Fibroblast of the aortic adventitia (primary cell): ENCODE measurements around the gene MAGI3. TPM values are rescaled to one million over a fixed set of nuclear protein-coding genes. Genes with fewer than 3 reads are reported as not detected.

Source experiments
- DNase-seq: peaks from one replicate; pipeline ENCODE4 v3.0.0-alpha.2; 2010; ENCODE audit warnings: low read depth
- H3K4me3 ChIP-seq: 2 replicates; pipeline ENCODE4 v1.5.1; 2011; ENCODE audit warnings: low read depth, mild to moderate bottlenecking, control low read depth, low read length, moderate library complexity
- total RNA-seq: library from RNA; depleted of rRNA; stranded (reverse); fragments of >200 nt; gene quantifications from 2 replicates; pipeline ENCODE4 v1.2.3, GENCODE V29; 2012; ENCODE audit warnings: low replicate concordance
- TF ChIP-seq, protein P1 (sequence below): IDR thresholded peaks from 2 replicates; pipeline ENCODE4 v1.5.1; 2011; ENCODE audit warnings: mild to moderate bottlenecking, low read length, control low read depth, inconsistent platforms; ENCODE audit not compliant: insufficient read depth

MAGI3 gene
- total RNA-seq, 1 donor: 16.1 TPM

DNA sequence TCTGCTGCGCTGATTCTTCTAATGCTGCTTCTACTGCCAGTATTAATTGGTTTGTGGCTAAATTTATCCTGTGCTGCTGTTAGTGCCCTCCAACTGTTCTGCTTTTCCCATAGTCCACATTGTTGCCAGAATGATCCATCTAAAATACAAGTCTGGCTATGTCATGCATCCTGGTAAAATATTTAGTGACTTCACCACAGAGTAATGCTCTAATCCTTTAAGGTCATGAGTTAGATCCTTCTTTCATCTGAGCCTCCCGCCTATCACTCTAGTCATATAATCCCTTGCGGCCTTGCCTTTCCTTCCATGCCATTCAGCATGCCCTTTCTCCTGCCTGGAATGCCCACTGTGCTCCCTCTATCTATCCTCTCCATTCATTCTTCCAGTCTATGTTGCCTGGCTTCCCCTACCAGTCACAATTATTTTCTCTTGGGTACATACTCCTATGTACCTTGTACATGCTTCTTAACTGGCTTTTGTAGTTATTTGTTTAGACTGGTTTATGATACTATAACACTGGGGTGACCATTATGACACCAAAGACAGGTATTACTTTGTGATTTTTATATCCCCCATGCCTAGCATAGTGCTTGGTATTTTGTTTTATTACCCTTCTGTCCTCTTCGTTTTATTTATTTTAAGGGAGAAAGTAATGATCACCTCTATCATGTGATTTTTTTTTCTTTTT, 144.0 kb downstream of the MAGI3 start:
- H3K4me3 ChIP-seq: no peak overlapping the region
- TF ChIP-seq, protein P1, sequence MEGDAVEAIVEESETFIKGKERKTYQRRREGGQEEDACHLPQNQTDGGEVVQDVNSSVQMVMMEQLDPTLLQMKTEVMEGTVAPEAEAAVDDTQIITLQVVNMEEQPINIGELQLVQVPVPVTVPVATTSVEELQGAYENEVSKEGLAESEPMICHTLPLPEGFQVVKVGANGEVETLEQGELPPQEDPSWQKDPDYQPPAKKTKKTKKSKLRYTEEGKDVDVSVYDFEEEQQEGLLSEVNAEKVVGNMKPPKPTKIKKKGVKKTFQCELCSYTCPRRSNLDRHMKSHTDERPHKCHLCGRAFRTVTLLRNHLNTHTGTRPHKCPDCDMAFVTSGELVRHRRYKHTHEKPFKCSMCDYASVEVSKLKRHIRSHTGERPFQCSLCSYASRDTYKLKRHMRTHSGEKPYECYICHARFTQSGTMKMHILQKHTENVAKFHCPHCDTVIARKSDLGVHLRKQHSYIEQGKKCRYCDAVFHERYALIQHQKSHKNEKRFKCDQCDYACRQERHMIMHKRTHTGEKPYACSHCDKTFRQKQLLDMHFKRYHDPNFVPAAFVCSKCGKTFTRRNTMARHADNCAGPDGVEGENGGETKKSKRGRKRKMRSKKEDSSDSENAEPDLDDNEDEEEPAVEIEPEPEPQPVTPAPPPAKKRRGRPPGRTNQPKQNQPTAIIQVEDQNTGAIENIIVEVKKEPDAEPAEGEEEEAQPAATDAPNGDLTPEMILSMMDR: no peak
- peak; percentile 58 for DNase-seq

DNA sequence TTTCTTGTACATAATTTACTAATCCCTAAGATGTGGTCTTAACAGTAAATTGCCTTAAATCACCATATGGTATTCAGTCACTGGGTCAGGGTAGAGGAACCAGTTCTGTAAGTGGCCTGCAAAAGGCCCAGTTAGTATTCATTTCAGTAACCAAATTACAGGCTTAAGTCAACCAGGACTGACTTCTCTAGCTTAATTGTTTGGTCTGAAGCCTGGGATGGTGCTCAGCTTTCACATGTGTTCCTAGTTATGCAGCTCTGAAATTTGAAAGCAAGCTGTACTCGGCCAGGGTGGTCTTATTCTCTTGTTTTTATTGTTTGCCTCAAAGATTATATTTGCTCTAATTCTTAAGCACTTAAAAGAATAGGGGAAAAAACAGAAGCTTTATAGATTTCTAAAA, 144.6 kb downstream of the MAGI3 start:
- no peak overlapping the region for H3K4me3 ChIP-seq
- TF ChIP-seq, protein P1: no peak
- DNase-seq: peak; percentile 49

DNA sequence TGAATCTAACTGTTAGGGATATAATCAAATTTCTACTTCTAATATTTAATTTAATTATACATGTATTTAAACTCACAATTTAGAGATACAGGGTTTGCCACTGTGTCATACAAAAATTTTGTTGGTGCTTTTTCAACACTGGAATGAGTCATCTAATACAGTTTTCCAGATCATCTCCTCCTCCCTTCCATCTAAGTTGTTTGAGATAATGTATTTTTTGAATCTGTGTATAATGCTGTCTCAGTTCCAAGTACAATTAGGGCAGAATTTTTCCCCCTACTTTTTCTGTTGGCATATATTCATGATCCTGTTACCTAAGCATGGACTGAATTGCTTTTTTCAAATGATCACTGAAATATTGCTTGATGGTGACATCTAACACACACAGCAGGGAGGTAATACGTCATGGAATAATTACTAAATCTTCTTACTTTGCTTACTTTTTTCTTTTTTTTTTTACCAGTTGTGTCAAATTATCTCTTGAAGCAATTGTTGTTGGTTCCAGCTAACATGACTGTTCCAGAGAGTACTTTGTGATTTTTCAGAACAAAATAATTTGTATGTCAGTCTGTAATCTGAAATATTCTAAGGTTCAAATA, 146.0 kb downstream of the MAGI3 start:
- TF ChIP-seq, protein P1: no peak
- peak; percentile 70 for DNase-seq
- no peak overlapping the region for H3K4me3 ChIP-seq

DNA sequence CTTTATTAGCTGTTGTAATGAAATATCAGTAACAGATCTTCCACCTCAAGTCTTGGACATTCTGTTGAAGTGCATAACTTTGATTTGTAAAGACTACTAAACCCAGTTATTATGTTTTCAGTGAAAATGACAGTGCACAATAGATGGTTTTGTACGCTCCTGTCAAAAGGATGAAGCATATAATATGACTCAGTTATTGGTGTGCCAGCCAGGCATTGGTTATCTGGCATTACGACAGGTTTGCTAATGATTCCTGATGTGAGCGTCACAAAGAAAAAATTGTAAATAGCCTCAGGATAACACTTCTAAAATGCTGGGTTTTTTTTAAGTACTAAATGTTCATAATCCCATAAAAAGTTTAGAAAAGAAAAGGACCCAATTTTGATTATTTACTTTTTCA, 147.9 kb downstream of the MAGI3 start:
- peak; percentile 65 for DNase-seq
- H3K4me3 ChIP-seq: no peak overlapping the region

DNA sequence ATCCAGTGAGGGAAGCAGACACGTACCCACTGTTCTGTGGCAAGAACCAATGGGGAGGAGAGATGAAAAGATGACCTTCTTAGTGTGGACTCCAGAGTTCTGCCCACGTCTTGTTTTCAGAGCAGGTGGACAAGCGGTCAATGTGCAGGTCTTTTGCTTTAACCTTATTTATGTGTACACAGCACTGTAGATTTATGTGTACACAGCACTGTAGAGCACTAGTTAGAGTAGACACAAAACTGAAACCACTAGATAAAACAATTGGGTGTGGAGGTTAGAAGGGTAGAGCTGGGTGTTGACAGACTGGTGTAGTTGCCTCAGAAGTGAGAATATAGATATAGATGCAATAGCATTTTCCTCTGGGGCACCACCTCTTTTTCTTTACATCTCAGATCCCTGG, 150.0 kb downstream of the MAGI3 start:
- TF ChIP-seq, protein P1: no peak
- H3K4me3 ChIP-seq: no peak overlapping the region
- DNase-seq: no peak

More for the DNA sequence above, 147.9 kb downstream of the MAGI3 start:
- TF ChIP-seq, protein P1: no peak

DNA sequence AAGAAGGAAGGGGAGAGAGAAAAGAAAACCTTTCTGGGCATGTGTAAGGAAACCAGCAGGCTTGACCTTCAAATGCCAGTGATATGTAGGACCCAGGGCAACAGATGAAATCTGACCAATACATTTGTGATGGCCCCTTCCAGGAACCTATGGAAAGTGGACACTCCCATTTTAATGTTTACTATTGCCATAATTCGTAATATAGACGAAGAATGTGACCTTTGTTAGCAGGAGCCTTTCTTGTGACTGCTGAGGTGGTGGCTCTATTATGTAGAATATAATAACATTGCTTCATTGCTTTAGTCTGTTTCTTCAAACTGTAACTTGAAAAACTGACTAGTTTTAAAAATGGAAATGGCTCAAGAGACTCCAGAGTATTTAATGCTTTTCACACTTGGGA, 150.8 kb downstream of the MAGI3 start:
- no peak overlapping the region for H3K4me3 ChIP-seq
- TF ChIP-seq, protein P1: no peak
- no peak for DNase-seq

DNA sequence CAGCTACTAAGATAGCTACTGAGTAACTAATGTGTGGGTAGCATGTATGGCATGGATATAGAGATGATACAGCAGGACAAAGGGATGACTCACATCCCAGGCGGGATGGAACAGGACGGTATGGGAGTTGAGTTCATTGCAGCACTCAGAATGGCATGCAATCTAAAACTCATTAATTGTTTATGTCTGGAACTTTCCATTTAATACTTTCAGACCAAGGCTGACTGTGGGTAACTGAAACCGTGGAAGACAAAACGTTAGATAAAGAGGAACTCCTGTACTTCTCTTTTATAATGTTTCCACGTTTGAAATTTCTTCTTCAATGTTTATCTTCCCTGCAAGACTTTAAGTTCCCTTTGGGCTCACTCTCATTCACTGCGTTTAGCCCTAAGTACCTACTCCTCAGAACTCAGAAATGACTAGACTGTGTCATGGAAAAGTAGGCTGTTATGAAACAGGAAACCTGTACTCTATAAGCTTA, 151.9 kb downstream of the MAGI3 start:
- peak; percentile 59 for DNase-seq
- H3K4me3 ChIP-seq: no peak overlapping the region
- TF ChIP-seq, protein P1: no peak
